IMR-90 (cell line): ENCODE measurements around the gene HMX2. TPM values are rescaled to one million over a fixed set of nuclear protein-coding genes. Genes with fewer than 3 reads are reported as not detected.

Experiments
- ATAC-seq: fragments of 200-7000 bp; cut with Tn5 transposase; 2 replicates; pipeline ENCODE4 v1.9.1; 2020; ENCODE audit warnings: low read depth, mild to moderate bottlenecking, moderate library complexity
- BruUV-seq: library from RNA; stranded (reverse); fragments of 400-500 nt; replicated peaks from 2 replicates; lab custom pipeline; 2021; lab: Mats Ljungman, UMichigan
- CTCF ChIA-PET: fragments of 300-600 bp; formaldehyde crosslinking; extraction: SDS; loops from one replicate; lab custom pipeline; 2021; ENCODE audit warnings: antibody characterized with exemption; lab: Yijun Ruan, JAX
- POLR2A ChIA-PET: fragments of 300-600 bp; sonication (Branson Sonifier 250); formaldehyde crosslinking; loops from one replicate; lab custom pipeline; 2022; ENCODE audit warnings: antibody characterized with exemption; ENCODE audit not compliant: unreplicated experiment; lab: Charles Lee
- DNase-seq: peaks from one replicate; pipeline ENCODE4 v3.0.0; 2013
- H2AFZ ChIP-seq: replicated peaks from 2 replicates; pipeline ENCODE3; 2013; ENCODE audit warnings: low read length, mild to moderate bottlenecking; ENCODE audit not compliant: poor library complexity
- H2AK5ac ChIP-seq: 2 replicates; pipeline ENCODE4 v1.6.1; 2013; ENCODE audit warnings: low read depth, low read length, inconsistent platforms
- H2AK9ac ChIP-seq: replicated peaks from 2 replicates; pipeline ENCODE3; 2013; ENCODE audit warnings: mild to moderate bottlenecking, low read depth, low read length, moderate library complexity; ENCODE audit not compliant: poor library complexity
- H2BK120ac ChIP-seq: 2 replicates; pipeline ENCODE4 v1.6.1; 2013; ENCODE audit warnings: low read depth, low read length, inconsistent platforms
- H2BK15ac ChIP-seq: 3 replicates; pipeline ENCODE4 v1.6.1; 2013; ENCODE audit warnings: low read depth, low read length, inconsistent platforms
- H2BK20ac ChIP-seq: 2 replicates; pipeline ENCODE4 v1.6.1; 2013; ENCODE audit warnings: low read depth, mild to moderate bottlenecking, inconsistent platforms, low read length, moderate library complexity
- H2BK5ac ChIP-seq: 2 replicates; pipeline ENCODE4 v1.6.1; 2013; ENCODE audit warnings: mild to moderate bottlenecking, low read depth, low read length, inconsistent platforms; ENCODE audit not compliant: poor library complexity, severe bottlenecking
- H3K14ac ChIP-seq: replicated peaks from 2 replicates; pipeline ENCODE4 v1.6.1; 2013; ENCODE audit warnings: low read depth, low read length, inconsistent platforms
- H3K18ac ChIP-seq: 2 replicates; pipeline ENCODE4 v1.6.1; 2013; ENCODE audit warnings: low read depth, low read length, control low read depth
- H3K23ac ChIP-seq: 2 replicates; pipeline ENCODE4 v1.6.1; 2013; ENCODE audit warnings: low read depth, low read length, inconsistent platforms
- H3K27ac ChIP-seq: 2 replicates; pipeline ENCODE4 v1.5.1; 2013; ENCODE audit warnings: mild to moderate bottlenecking, control low read depth, low read length; ENCODE audit not compliant: insufficient read depth
- H3K27me3 ChIP-seq: 2 replicates; pipeline ENCODE4 v1.6.1; 2013; ENCODE audit warnings: low read length; ENCODE audit not compliant: control insufficient read depth, insufficient read depth
- H3K36me3 ChIP-seq: 2 replicates; pipeline ENCODE4 v1.6.1; 2013; ENCODE audit warnings: low read length, mixed read lengths; ENCODE audit not compliant: control insufficient read depth, insufficient read depth
- H3K4ac ChIP-seq: 2 replicates; pipeline ENCODE4 v1.6.1; 2013; ENCODE audit warnings: low read depth, low read length, inconsistent platforms
- H3K4me1 ChIP-seq: 2 replicates; pipeline ENCODE4 v1.6.1; 2013; ENCODE audit warnings: low read length, mixed read lengths; ENCODE audit not compliant: control insufficient read depth, insufficient read depth
- H3K4me2 ChIP-seq: 2 replicates; pipeline ENCODE4 v1.6.1; 2013; ENCODE audit warnings: low read depth, mild to moderate bottlenecking, control low read depth, low read length, moderate library complexity
- H3K4me3 ChIP-seq: 2 replicates; pipeline ENCODE4 v1.5.1; 2013; ENCODE audit warnings: low read depth, mild to moderate bottlenecking, control low read depth, low read length, moderate library complexity; ENCODE audit not compliant: insufficient read depth
- H3K56ac ChIP-seq: 2 replicates; pipeline ENCODE4 v1.6.1; 2013; ENCODE audit warnings: low read length, inconsistent platforms; ENCODE audit not compliant: insufficient read depth; ENCODE audit errors: extremely low read depth
- H3K79me1 ChIP-seq, 2 experiments: 2 replicates each; pipeline ENCODE4 v1.6.1; 2013; ENCODE audit warnings: low read length in 2 of 2, inconsistent platforms in 1 of 2, low read depth in 1 of 2
- H3K9ac ChIP-seq: 2 replicates; pipeline ENCODE4 v1.6.1; 2013; ENCODE audit warnings: low read depth, low read length, control low read depth
- H3K9me1 ChIP-seq: 2 replicates; pipeline ENCODE4 v1.6.1; 2013; ENCODE audit warnings: low read length, inconsistent platforms; ENCODE audit not compliant: insufficient read depth
- H3K9me3 ChIP-seq: 2 replicates; pipeline ENCODE4 v1.6.1; 2013; ENCODE audit warnings: low read length; ENCODE audit not compliant: control insufficient read depth, insufficient read depth
- H4K20me1 ChIP-seq: 2 replicates; pipeline ENCODE4 v1.6.1; 2013; ENCODE audit warnings: low read length, inconsistent platforms; ENCODE audit not compliant: insufficient read depth
- H4K5ac ChIP-seq: 2 replicates; pipeline ENCODE4 v1.6.1; 2013; ENCODE audit warnings: mild to moderate bottlenecking, low read depth, low read length, control low read depth
- H4K8ac ChIP-seq, 2 experiments: 2 replicates each; pipeline ENCODE4 v1.6.1; 2013; ENCODE audit warnings: low read depth in 2 of 2, low read length in 2 of 2, control low read depth in 1 of 2, inconsistent platforms in 1 of 2
- H4K91ac ChIP-seq: 2 replicates; pipeline ENCODE4 v1.6.1; 2013; ENCODE audit warnings: low read depth, low read length, inconsistent platforms; ENCODE audit not compliant: insufficient read depth
- BHLHE40 ChIP-seq: fragments of 150-350 bp; IDR thresholded peaks from 2 replicates; pipeline ENCODE4 v1.6.1; 2016; ENCODE audit warnings: mild to moderate bottlenecking, low read depth, low read length
- CEBPB ChIP-seq: IDR thresholded peaks from 2 replicates; pipeline ENCODE4 v1.6.1; 2012; ENCODE audit warnings: low read depth, low read length, improper control_type of control experiment
- CHD1 ChIP-seq: IDR thresholded peaks from 2 replicates; pipeline ENCODE4 v1.6.1; 2012; ENCODE audit warnings: low read depth, low read length, improper control_type of control experiment
- FOS ChIP-seq: fragments of 150-350 bp; IDR thresholded peaks from 2 replicates; pipeline ENCODE4 v1.6.1; 2016; ENCODE audit warnings: low read depth, low read length
- MAFK ChIP-seq: IDR thresholded peaks from 2 replicates; pipeline ENCODE4 v1.6.1; 2012; ENCODE audit warnings: low read depth, low read length, improper control_type of control experiment
- MAZ ChIP-seq: IDR thresholded peaks from 2 replicates; pipeline ENCODE4 v1.6.1; 2012; ENCODE audit warnings: low read depth, mild to moderate bottlenecking, low read length, improper control_type of control experiment, moderate library complexity, borderline replicate concordance
- MXI1 ChIP-seq: IDR thresholded peaks from 2 replicates; pipeline ENCODE4 v1.6.1; 2012; ENCODE audit warnings: low read depth, mild to moderate bottlenecking, low read length, moderate library complexity, borderline replicate concordance
- NFE2L2 ChIP-seq: fragments of 150-350 bp; IDR thresholded peaks from 2 replicates; pipeline ENCODE4 v1.6.1; 2016; ENCODE audit warnings: low read depth, mild to moderate bottlenecking, low read length
- POLR2A ChIP-seq: IDR thresholded peaks from 2 replicates; pipeline ENCODE4 v1.6.1; 2012; ENCODE audit warnings: mild to moderate bottlenecking, low read depth, low read length
- RAD21 ChIP-seq: IDR thresholded peaks from 2 replicates; pipeline ENCODE4 v1.6.1; 2012; ENCODE audit warnings: low read length, improper control_type of control experiment
- RFX5 ChIP-seq: IDR thresholded peaks from 2 replicates; pipeline ENCODE4 v1.8.0; 2012; ENCODE audit warnings: low read depth, mild to moderate bottlenecking, low read length, moderate library complexity
- SMC3 ChIP-seq: fragments of 150-350 bp; IDR thresholded peaks from 2 replicates; pipeline ENCODE4 v1.6.1; 2016; ENCODE audit warnings: low read depth, mild to moderate bottlenecking, antibody characterized with exemption, low read length, moderate library complexity
- WGBS, 2 experiments: methylation state at CpG; one replicate each; pipeline versions ENCODE4 v1.1.5 to v1.1.7; 2013; ENCODE audit warnings: missing lambda C conversion rate in 2 of 2; ENCODE audit not compliant: insufficient read length in 1 of 2; ENCODE audit errors: extremely low coverage in 2 of 2; 5-methylcytosine and 5-hydroxymethylcytosine counted together
- dilution Hi-C: fragments of 300-500 bp; cut with HindIII; formaldehyde crosslinking; loops from one replicate; pipeline ENCODE4 v1.14.3; 2018; ENCODE audit warnings: low sequenced_read_pairs; ENCODE audit not compliant: unreplicated experiment
- in situ Hi-C: fragments of 300-500 bp; cut with MboI; formaldehyde crosslinking; loops from 3 replicates; pipeline ENCODE4 v1.14.3; 2019; ENCODE audit warnings: low sequenced_read_pairs, inconsistent platforms, mixed read lengths
- intact Hi-C: fragments of 100-400 bp; cut with micrococcal nuclease; formaldehyde crosslinking; loops from 2 replicates; pipeline ENCODE4 v1.10.0; 2022
- polyA plus RNA-seq, 3 experiments: library from polyadenylated mRNA; depleted of rRNA; stranded (reverse); fragments of >200 nt; gene quantifications; 2 replicates each; pipeline ENCODE4 v1.2.3, GENCODE V29; 2012; ENCODE audit warnings: low replicate concordance in 1 of 3
- total RNA-seq: library from RNA; depleted of rRNA; stranded (reverse); fragments of >200 nt; gene quantifications from 2 replicates; pipeline ENCODE4 v1.2.3, GENCODE V29; 2012
- TF ChIP-seq, protein P1 (sequence below): conservative IDR thresholded peaks from 2 replicates; pipeline ENCODE4 v1.5.1; 2012; ENCODE audit warnings: mild to moderate bottlenecking, low read depth, low read length, improper control_type of control experiment
- TF ChIP-seq, protein P2 (sequence below): fragments of 150-350 bp; IDR thresholded peaks from 2 replicates; pipeline ENCODE4 v1.6.1; 2016; ENCODE audit warnings: low read depth, mild to moderate bottlenecking, low read length, moderate library complexity, borderline replicate concordance
- TF ChIP-seq, protein P3 (sequence below): fragments of 150-350 bp; IDR thresholded peaks from 2 replicates; pipeline ENCODE4 v1.6.1; 2017; ENCODE audit warnings: mild to moderate bottlenecking, antibody characterized with exemption, low read length, low read depth

HMX2 gene
- total and polyA plus RNA-seq, 2 of the 4 experiments (the other 2 are of a cell fraction) = not detected

DNA sequence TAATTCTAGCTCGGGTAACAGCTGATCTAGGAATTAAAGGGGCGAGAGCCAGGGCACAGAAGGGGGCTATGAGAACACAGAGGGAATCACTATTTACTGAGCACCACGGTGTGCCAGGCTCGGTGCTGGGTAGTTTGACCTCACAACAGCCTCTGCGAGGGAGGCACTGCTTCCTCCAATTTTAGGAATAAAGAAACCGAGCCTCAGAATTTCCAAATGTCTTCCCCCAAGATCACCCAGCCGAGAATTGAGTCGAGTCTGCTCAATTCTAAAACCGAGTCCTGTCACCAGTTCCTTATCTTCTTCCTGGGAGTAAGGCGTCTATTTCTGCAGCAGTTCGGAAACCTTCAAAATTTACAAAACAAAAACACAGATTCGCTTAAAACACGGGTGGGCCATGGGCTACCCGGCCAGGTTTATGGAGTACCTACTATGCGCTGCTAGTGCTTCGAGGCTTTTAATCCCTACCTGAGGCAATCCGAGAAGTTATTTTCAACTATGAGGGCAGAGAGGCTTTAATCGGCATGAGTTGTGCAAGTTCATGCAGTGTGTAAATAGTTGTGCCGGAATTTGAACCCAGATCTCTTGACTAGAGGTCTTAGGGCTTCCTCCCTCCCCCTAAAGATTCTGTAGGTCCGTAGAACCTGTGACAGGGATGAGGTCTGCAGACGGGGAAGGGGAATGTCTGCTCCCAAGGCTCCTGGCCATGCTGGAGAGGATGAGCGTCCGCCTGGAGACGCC lies 872 bp upstream of the HMX2 start:
- peaks cover 7% of the 10 kb centered on the region for H3K9me3 ChIP-seq
- no peak overlapping the region for H3K23ac ChIP-seq
- 6% methylated on average over 14 of the region's 24 CpGs; no CpG with 5 or more reads in 1 of the 2 experiments for WGBS, 2 experiments
- H3K36me3 ChIP-seq = no peaks in the 10 kb centered on the region
- no peak overlapping the region for H3K27ac ChIP-seq
- ChIA-PET POLR2A (no interaction called here), CTCF (no interaction called here)
- peak overlapping the region; percentile 8 for H2AFZ ChIP-seq
- no peaks in the 10 kb centered on the region; the same call in 1 of the 2 replicates for H3K4me1 ChIP-seq
- H3K18ac ChIP-seq = no peak overlapping the region
- H3K9me1 ChIP-seq = no peaks in the 10 kb centered on the region; the same call in 1 of the 2 replicates
- no peak overlapping the region for H3K9ac ChIP-seq
- dilution Hi-C loops = no loop called here
- peaks cover 98% of the 10 kb centered on the region for H3K27me3 ChIP-seq
- H2BK120ac ChIP-seq = no peak overlapping the region
- H4K5ac ChIP-seq = no peak overlapping the region
- H3K4ac ChIP-seq = no peak overlapping the region
- no peak for ATAC-seq
- no peak overlapping the region for H4K91ac ChIP-seq
- in situ Hi-C loops = loop anchor here (25.0 kb wide), 1 partner anchor 1240 kb away; no protein-coding TSS in a partner anchor
- intact Hi-C loops = no loop called here
- DNase-seq = no peak
- H2AK9ac ChIP-seq = no peak overlapping the region
- no peak overlapping the region for H2BK20ac ChIP-seq
- H3K14ac ChIP-seq = no peak overlapping the region
- no peak overlapping the region for H2BK15ac ChIP-seq
- no peak overlapping the region for H3K4me2 ChIP-seq
- H3K4me3 ChIP-seq = no peak overlapping the region
- no TSS peak for BruUV-seq
- H3K79me1 ChIP-seq = no peaks in the 10 kb centered on the region
- H2BK5ac ChIP-seq = no peak overlapping the region
- H4K8ac ChIP-seq = no peak overlapping the region
- H2AK5ac ChIP-seq = no peak overlapping the region
- no peak overlapping the region; the same call in 1 of the 2 replicates for H3K56ac ChIP-seq
- 0 out of 2 replicates have a peak, but pooled peaks cover 3% of the 10 kb centered on the region for H4K20me1 ChIP-seq
- TF ChIP-seq, protein P1, sequence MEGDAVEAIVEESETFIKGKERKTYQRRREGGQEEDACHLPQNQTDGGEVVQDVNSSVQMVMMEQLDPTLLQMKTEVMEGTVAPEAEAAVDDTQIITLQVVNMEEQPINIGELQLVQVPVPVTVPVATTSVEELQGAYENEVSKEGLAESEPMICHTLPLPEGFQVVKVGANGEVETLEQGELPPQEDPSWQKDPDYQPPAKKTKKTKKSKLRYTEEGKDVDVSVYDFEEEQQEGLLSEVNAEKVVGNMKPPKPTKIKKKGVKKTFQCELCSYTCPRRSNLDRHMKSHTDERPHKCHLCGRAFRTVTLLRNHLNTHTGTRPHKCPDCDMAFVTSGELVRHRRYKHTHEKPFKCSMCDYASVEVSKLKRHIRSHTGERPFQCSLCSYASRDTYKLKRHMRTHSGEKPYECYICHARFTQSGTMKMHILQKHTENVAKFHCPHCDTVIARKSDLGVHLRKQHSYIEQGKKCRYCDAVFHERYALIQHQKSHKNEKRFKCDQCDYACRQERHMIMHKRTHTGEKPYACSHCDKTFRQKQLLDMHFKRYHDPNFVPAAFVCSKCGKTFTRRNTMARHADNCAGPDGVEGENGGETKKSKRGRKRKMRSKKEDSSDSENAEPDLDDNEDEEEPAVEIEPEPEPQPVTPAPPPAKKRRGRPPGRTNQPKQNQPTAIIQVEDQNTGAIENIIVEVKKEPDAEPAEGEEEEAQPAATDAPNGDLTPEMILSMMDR = no peak
- no peak for TF ChIP-seq CHD1
- TF ChIP-seq, protein P2, sequence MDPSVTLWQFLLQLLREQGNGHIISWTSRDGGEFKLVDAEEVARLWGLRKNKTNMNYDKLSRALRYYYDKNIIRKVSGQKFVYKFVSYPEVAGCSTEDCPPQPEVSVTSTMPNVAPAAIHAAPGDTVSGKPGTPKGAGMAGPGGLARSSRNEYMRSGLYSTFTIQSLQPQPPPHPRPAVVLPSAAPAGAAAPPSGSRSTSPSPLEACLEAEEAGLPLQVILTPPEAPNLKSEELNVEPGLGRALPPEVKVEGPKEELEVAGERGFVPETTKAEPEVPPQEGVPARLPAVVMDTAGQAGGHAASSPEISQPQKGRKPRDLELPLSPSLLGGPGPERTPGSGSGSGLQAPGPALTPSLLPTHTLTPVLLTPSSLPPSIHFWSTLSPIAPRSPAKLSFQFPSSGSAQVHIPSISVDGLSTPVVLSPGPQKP = no peak
- TF ChIP-seq POLR2A = no peak
- no peak for TF ChIP-seq BHLHE40
- TF ChIP-seq, protein P3, sequence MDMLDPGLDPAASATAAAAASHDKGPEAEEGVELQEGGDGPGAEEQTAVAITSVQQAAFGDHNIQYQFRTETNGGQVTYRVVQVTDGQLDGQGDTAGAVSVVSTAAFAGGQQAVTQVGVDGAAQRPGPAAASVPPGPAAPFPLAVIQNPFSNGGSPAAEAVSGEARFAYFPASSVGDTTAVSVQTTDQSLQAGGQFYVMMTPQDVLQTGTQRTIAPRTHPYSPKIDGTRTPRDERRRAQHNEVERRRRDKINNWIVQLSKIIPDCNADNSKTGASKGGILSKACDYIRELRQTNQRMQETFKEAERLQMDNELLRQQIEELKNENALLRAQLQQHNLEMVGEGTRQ = no peak
- no peak for TF ChIP-seq MAFK
- TF ChIP-seq MAZ = no peak
- TF ChIP-seq RAD21 = no peak
- TF ChIP-seq SMC3 = no peak
- no peak for TF ChIP-seq FOS
- TF ChIP-seq MXI1 = no peak
- no peak for TF ChIP-seq CEBPB
- no peak for TF ChIP-seq NFE2L2
- no peak for TF ChIP-seq RFX5
